ENCODE results near the gene SLX4IP. TPM values are rescaled to one million over a fixed set of nuclear protein-coding genes. Genes with fewer than 3 reads are reported as not detected.

SLX4IP gene
- total RNA-seq, 1 experiment from 2014 or later = 6.4 TPM

GRCh38 chr20:10673176-10673841, 238.2 kb downstream of the SLX4IP start:
- no peak overlapping the region for H2AFZ ChIP-seq (ENCODE audit: low read length)
- no peaks in the 10 kb centered on the region for H3F3A ChIP-seq (ENCODE audit: low read length, unreplicated experiment)
- peak overlapping the region; percentile 95 for H3K27ac ChIP-seq (ENCODE audit: low read length)
- ATAC-seq (no peak), DNase-seq (no peak)
- intact Hi-C loops (cut with micrococcal nuclease) = loop anchor here (2.0 to 10.0 kb wide), 7 partner anchors 76 to 781 kb away; partner anchors contain the start of gene MKKS
- no peaks in the 10 kb centered on the region for H3K27me3 ChIP-seq (ENCODE audit: low read length)
- no peaks in the 10 kb centered on the region for H3K9me3 ChIP-seq (ENCODE audit: low read length)
- peak overlapping the region; percentile 95 for H3K4me3 ChIP-seq (ENCODE audit: low read length)
- H3K9me2 ChIP-seq (replicated peaks; ENCODE audit: low read length) = no peaks in the 10 kb centered on the region
- ChIA-PET CTCF (interaction anchor here (0.6 to 1.3 kb wide), 2 partner anchors 251 to 594 kb away, joined by 3 to 6 read pairs; no protein-coding TSS in a partner anchor), POLR2A (ENCODE audit: unreplicated experiment) (interaction anchor here (0.6 to 1.5 kb wide), 10 partner anchors 33 to 534 kb away, joined by 3 to 7 read pairs (median 4); partner anchors contain the start of gene MKKS)
- H3K79me2 ChIP-seq (ENCODE audit: low read length) = peaks cover 70% of the 10 kb centered on the region
- H3K4me1 ChIP-seq (ENCODE audit: insufficient read depth, low read length) = peaks cover 33% of the 10 kb centered on the region
- H3K9ac ChIP-seq (ENCODE audit: low read length) = peak overlapping the region; percentile 97
- H3K4me2 ChIP-seq (ENCODE audit: low read length) = peak overlapping the region; percentile 89
- H3K36me3 ChIP-seq (ENCODE audit: low read depth, low read length) = peaks cover 39% of the 10 kb centered on the region
- no TSS peak for BruUV-seq (replicated peaks)
- TF ChIP-seq CTCF (conservative IDR thresholded peaks at IDR 0.05; ENCODE audit: low read depth, low read length) (no peak), EZH2 (IDR thresholded peaks at IDR 0.05; ENCODE audit: low read length, unreplicated experiment) (no peak), EZH2phosphoT487 (IDR thresholded peaks at IDR 0.05; ENCODE audit: borderline replicate concordance, low read length) (no peak)
- peaks cover 45% of the 10 kb centered on the region for H4K20me1 ChIP-seq (ENCODE audit: low read length)

GRCh38 chr20:10673842-10674683, 239.0 kb downstream of the SLX4IP start, which contains the start of gene JAG1:
Gene JAG1, minus strand, starts transcription at chr20:10673999. Its CDS starts 469 bp downstream, at chr20:10673530.
- Histone ChIP-seq H3K4me3 (ENCODE audit: low read length) (peak within 1 kb of the TSS; percentile 95), H3K4me1 (ENCODE audit: insufficient read depth, low read length) (peaks cover 38% of the 10 kb centered on the region), H3K9me2 (replicated peaks; ENCODE audit: low read length) (no peaks in the 10 kb centered on the region), H2AFZ (ENCODE audit: low read length) (peak within 1 kb of the TSS; percentile 68), H4K20me1 (ENCODE audit: low read length) (peaks cover 38% of the 10 kb centered on the region), H3K9ac (ENCODE audit: low read length) (peak within 1 kb of the TSS; percentile 97), H3K79me2 (ENCODE audit: low read length) (peaks cover 62% of the 10 kb centered on the region), H3K36me3 (ENCODE audit: low read depth, low read length) (peaks cover 32% of the 10 kb centered on the region), H3K27ac (ENCODE audit: low read length) (peak within 1 kb of the TSS; percentile 95), H3K4me2 (ENCODE audit: low read length) (peak within 1 kb of the TSS; percentile 89), H3K9me3 (ENCODE audit: low read length) (no peaks in the 10 kb centered on the region), H3F3A (ENCODE audit: low read length, unreplicated experiment) (no peaks in the 10 kb centered on the region), H3K27me3 (ENCODE audit: low read length) (no peaks in the 10 kb centered on the region)
- ATAC-seq = peak; percentile 56
- TF ChIP-seq CTCF (conservative IDR thresholded peaks at IDR 0.05; ENCODE audit: low read depth, low read length) (no peak), EZH2phosphoT487 (IDR thresholded peaks at IDR 0.05; ENCODE audit: borderline replicate concordance, low read length) (no peak), EZH2 (IDR thresholded peaks at IDR 0.05; ENCODE audit: low read length, unreplicated experiment) (no peak)
- intact Hi-C loops (cut with micrococcal nuclease) = loop anchor here (1.0 to 10.0 kb wide), 15 partner anchors 33 to 870 kb away; partner anchors contain the start of gene MKKS
- ChIA-PET CTCF (interaction anchor here (0.5 to 1.6 kb wide), 6 partner anchors 47 to 593 kb away, joined by 3 to 12 read pairs (median 3); no protein-coding TSS in a partner anchor), POLR2A (ENCODE audit: unreplicated experiment) (interaction anchor here (0.5 to 1.5 kb wide), 16 partner anchors 32 to 593 kb away, joined by 3 to 7 read pairs (median 4); partner anchors contain the start of gene MKKS)
- BruUV-seq (replicated peaks) = no TSS peak
- peak; percentile 99 for DNase-seq

Data from PC-3 (cell line).